ENCODE results near the gene VEZF1.

DNA sequence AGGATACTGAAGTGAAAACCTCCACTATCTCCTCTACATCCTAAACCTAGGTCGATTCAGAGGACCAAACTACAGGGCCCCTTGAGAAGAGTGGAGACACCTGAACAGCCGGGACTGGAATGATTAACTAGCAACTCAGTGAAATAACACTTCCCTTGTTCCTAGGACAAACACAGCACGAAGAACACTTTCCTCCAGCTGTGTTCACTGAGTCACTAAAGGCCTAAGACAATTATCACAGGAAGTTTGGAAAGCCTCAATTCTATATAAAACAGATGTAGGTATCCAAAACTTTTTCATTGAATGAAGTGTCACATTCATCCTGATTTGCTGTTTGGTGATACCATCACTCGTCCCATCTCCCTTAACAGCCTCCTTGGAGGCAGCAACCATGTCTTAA is 17.3 kb downstream of the VEZF1 start:
- TF ChIP-seq, protein P1, sequence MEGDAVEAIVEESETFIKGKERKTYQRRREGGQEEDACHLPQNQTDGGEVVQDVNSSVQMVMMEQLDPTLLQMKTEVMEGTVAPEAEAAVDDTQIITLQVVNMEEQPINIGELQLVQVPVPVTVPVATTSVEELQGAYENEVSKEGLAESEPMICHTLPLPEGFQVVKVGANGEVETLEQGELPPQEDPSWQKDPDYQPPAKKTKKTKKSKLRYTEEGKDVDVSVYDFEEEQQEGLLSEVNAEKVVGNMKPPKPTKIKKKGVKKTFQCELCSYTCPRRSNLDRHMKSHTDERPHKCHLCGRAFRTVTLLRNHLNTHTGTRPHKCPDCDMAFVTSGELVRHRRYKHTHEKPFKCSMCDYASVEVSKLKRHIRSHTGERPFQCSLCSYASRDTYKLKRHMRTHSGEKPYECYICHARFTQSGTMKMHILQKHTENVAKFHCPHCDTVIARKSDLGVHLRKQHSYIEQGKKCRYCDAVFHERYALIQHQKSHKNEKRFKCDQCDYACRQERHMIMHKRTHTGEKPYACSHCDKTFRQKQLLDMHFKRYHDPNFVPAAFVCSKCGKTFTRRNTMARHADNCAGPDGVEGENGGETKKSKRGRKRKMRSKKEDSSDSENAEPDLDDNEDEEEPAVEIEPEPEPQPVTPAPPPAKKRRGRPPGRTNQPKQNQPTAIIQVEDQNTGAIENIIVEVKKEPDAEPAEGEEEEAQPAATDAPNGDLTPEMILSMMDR (IDR thresholded peaks at IDR 0.05) = no peak
- TF ChIP-seq POLR2A (IDR thresholded peaks at IDR 0.05) = no peak
